CD14-positive monocyte (primary cell): ENCODE measurements around the gene PCBP1. TPM values are rescaled to one million over a fixed set of nuclear protein-coding genes. Genes with fewer than 3 reads are reported as not detected.
A peak's percentile ranks its signal among the peaks of the same experiment; 100 is the strongest.

Source experiments
- DNase-seq, 3 donors: peaks; one replicate each; pipeline ENCODE4 v3.0.0-alpha.2; 2011 to 2022
- H2AFZ ChIP-seq: 2 replicates; pipeline ENCODE4 v1.6.0; 2012; ENCODE audit warnings: mild to moderate bottlenecking, low read depth, low read length, inconsistent platforms; ENCODE audit not compliant: insufficient read depth, poor library complexity, severe bottlenecking
- H3K27ac ChIP-seq, 2 donors: 1 replicate in 1 of 2; 2 replicates in 1 of 2; pipeline ENCODE4 v1.5.1; 2012 to 2013; ENCODE audit warnings: low read length in 2 of 2, control low read depth in 1 of 2, inconsistent platforms in 1 of 2, low read depth in 1 of 2, mild to moderate bottlenecking in 1 of 2
- H3K27me3 ChIP-seq, 2 donors: one replicate each; pipeline versions ENCODE4 v1.6.0 to v1.6.1; 2011 to 2013; ENCODE audit warnings: low read length in 2 of 2; ENCODE audit not compliant: control insufficient read depth in 2 of 2, insufficient read depth in 2 of 2
- H3K36me3 ChIP-seq, 2 donors: replicated peaks in 1 of 2; 1 replicate in 1 of 2; 2 replicates in 1 of 2; pipeline versions ENCODE4 v1.5.1 to v1.6.1; 2012 to 2013; ENCODE audit warnings: low read length in 2 of 2, control low read depth in 1 of 2, inconsistent platforms in 1 of 2, mild to moderate bottlenecking in 1 of 2; ENCODE audit not compliant: insufficient read depth in 2 of 2, control insufficient read depth in 1 of 2
- H3K4me1 ChIP-seq, 2 donors: 1 replicate in 1 of 2; 2 replicates in 1 of 2; pipeline versions ENCODE4 v1.5.1 to v1.6.1; 2012 to 2013; ENCODE audit warnings: low read length in 2 of 2, control low read depth in 1 of 2, inconsistent platforms in 1 of 2, mild to moderate bottlenecking in 1 of 2, moderate library complexity in 1 of 2; ENCODE audit not compliant: insufficient read depth in 2 of 2, control insufficient read depth in 1 of 2
- H3K4me2 ChIP-seq: replicated peaks from 2 replicates; pipeline ENCODE3; 2012; ENCODE audit warnings: low read length, moderate library complexity, mild to moderate bottlenecking; ENCODE audit not compliant: poor library complexity, severe bottlenecking; ENCODE audit errors: extremely low read depth
- H3K4me3 ChIP-seq, 3 experiments: fragments of 200-600 bp in 1 of 3; sonication (generic) in 1 of 3; replicated peaks in 1 of 3; 1 replicate in 2 of 3; 2 replicates in 1 of 3; pipeline ENCODE4 v1.5.1; 2011 to 2013; ENCODE audit warnings: low read length in 3 of 3, mild to moderate bottlenecking in 3 of 3, control low read depth in 2 of 3, low read depth in 2 of 3, inconsistent platforms in 1 of 3, moderate library complexity in 1 of 3
- H3K79me2 ChIP-seq: 2 replicates; pipeline ENCODE4 v1.6.0; 2012; ENCODE audit warnings: mild to moderate bottlenecking, control low read depth, inconsistent platforms, low read length, moderate library complexity; ENCODE audit not compliant: insufficient read depth
- H3K9ac ChIP-seq: 2 replicates; pipeline ENCODE4 v1.6.0; 2017; ENCODE audit warnings: low read length, mild to moderate bottlenecking; ENCODE audit not compliant: insufficient read depth, poor library complexity, severe bottlenecking
- H3K9me3 ChIP-seq, 2 donors: replicated peaks in 1 of 2; 1 replicate in 1 of 2; 2 replicates in 1 of 2; pipeline versions ENCODE4 v1.5.1 to v1.6.1; 2012 to 2013; ENCODE audit warnings: low read length in 2 of 2, control low read depth in 1 of 2; ENCODE audit not compliant: control insufficient read depth in 1 of 2, insufficient read depth in 1 of 2
- H4K20me1 ChIP-seq: 2 replicates; pipeline ENCODE4 v1.6.0; 2012; ENCODE audit warnings: mild to moderate bottlenecking, low read length, control low read depth, moderate library complexity; ENCODE audit not compliant: insufficient read depth
- H3K27ac Mint-ChIP-seq, 7 donors: one replicate each; pipeline ENCODE4 v1.8.0; 2020; ENCODE audit warnings: mild to moderate bottlenecking in 7 of 7, mixed read lengths in 7 of 7, moderate library complexity in 6 of 7, inconsistent platforms in 2 of 7
- H3K27me3 Mint-ChIP-seq, 3 donors: one replicate each; pipeline ENCODE4 v1.8.0; 2021 to 2022; ENCODE audit warnings: low read depth in 3 of 3, mild to moderate bottlenecking in 3 of 3, mixed read lengths in 3 of 3, moderate library complexity in 3 of 3, inconsistent platforms in 1 of 3
- H3K36me3 Mint-ChIP-seq, 2 donors: one replicate each; pipeline ENCODE4 v1.8.0; 2020; ENCODE audit warnings: mixed read lengths in 2 of 2, inconsistent platforms in 1 of 2, mild to moderate bottlenecking in 1 of 2
- H3K4me1 Mint-ChIP-seq: one replicate; pipeline ENCODE4 v1.8.0; 2020; ENCODE audit warnings: mild to moderate bottlenecking, mixed read lengths
- H3K4me3 Mint-ChIP-seq, 2 donors: one replicate each; pipeline ENCODE4 v1.8.0; 2020; ENCODE audit warnings: mild to moderate bottlenecking in 2 of 2, mixed read lengths in 2 of 2, moderate library complexity in 1 of 2
- H3K9me3 Mint-ChIP-seq, 7 donors: one replicate each; pipeline ENCODE4 v1.8.0; 2020 to 2022; ENCODE audit warnings: mixed read lengths in 7 of 7, mild to moderate bottlenecking in 6 of 7, moderate library complexity in 6 of 7, inconsistent platforms in 2 of 7
- WGBS: methylation state at CpG from one replicate; pipeline ENCODE4 v1.1.5; 2013; ENCODE audit warnings: missing lambda C conversion rate; ENCODE audit not compliant: insufficient coverage; 5-methylcytosine and 5-hydroxymethylcytosine counted together
- intact Hi-C, 2 donors: fragments of 100-400 bp; cut with micrococcal nuclease; formaldehyde crosslinking; loops; one replicate each; pipeline versions ENCODE4 v1.15.0 to v1.15.1; 2023
- polyA plus RNA-seq, 3 donors: library from polyadenylated mRNA; depleted of rRNA in 1 of 3; unstranded in 2 of 3; stranded (reverse) in 1 of 3; fragments of 300-500 nt in 2 of 3; fragments of >200 nt in 1 of 3; fragmentation: Illumina TruSeq in 2 of 3; gene quantifications; 1 replicate in 2 of 3; 2 replicates in 1 of 3; pipeline ENCODE4 v1.2.3, GENCODE V29; 2012 to 2021
- TF ChIP-seq, protein P1 (sequence below): fragments of 200-600 bp; IDR thresholded peaks from one replicate; pipeline ENCODE4 v1.8.0; 2022; ENCODE audit warnings: antibody characterized with exemption, mild to moderate bottlenecking

The PCBP1 gene
- polyA plus RNA-seq, 3 donors = 178 to 299 (median 194) TPM

DNA sequence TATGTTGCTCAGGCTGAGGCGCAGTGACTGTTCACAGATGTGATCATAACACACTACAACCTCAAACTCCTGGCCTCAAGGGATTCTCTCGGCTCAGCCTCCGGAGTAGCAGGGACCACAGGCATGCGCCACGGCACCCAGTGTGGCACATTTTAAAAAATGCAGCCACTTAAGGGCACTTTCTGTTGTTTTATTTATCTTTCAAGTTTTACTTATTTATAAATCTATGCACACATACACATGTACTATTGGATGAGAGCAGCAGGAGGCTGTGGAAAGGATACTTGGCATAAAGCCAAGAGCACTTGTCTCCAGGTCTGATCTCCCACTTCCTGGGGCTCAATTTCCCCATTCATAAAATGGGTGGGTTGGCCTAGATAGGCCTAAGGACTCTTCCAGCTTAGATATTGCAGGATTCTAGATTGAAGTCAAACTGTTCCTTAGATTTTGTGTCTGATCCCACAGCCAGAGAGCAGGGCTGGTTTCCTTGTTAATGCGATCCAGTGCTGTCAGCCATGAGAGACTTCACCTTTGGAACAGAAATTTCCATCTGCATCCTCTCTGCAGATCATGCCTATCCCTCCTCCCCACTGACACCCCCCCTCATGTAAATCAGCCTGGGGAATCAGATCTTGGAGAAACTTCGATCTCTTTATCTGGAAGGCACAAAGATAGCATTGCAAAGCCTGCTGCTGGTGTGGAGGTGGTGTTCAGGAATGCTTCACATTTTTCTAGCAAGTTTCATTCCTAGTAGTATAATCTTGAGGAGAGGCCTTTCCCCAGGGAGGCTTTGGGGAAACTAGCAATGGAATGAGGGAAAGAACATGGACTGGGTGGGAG lies 24.7 kb downstream of the PCBP1 start:
- Histone ChIP-seq H3K27me3 (no peaks in the 10 kb centered on the region), H3K36me3 (no peaks in the 10 kb centered on the region), H3K4me1 (peaks cover 51 to 74% of the 10 kb centered on the region in 2 donors), H3K27ac (peak overlapping the region; percentile 75 to 80), H3K4me2 (no peak overlapping the region), H3K9ac (no peak overlapping the region), H4K20me1 (no peaks in the 10 kb centered on the region), H3K4me3 (no peak overlapping the region), H3K9me3 (no peaks in the 10 kb centered on the region), H3K79me2 (no peaks in the 10 kb centered on the region), H2AFZ (no peak overlapping the region)
- Mint-ChIP-seq H3K36me3 (peaks cover 0 to 2% of the 10 kb centered on the region in 2 donors), H3K9me3 (no peaks in the 10 kb centered on the region), H3K4me3 (no peak overlapping the region), H3K27ac (peak overlapping the region; percentile 70 to 97 (median 94)), H3K4me1 (peaks cover 57% of the 10 kb centered on the region), H3K27me3 (no peaks in the 10 kb centered on the region)
- TF ChIP-seq, protein P1, sequence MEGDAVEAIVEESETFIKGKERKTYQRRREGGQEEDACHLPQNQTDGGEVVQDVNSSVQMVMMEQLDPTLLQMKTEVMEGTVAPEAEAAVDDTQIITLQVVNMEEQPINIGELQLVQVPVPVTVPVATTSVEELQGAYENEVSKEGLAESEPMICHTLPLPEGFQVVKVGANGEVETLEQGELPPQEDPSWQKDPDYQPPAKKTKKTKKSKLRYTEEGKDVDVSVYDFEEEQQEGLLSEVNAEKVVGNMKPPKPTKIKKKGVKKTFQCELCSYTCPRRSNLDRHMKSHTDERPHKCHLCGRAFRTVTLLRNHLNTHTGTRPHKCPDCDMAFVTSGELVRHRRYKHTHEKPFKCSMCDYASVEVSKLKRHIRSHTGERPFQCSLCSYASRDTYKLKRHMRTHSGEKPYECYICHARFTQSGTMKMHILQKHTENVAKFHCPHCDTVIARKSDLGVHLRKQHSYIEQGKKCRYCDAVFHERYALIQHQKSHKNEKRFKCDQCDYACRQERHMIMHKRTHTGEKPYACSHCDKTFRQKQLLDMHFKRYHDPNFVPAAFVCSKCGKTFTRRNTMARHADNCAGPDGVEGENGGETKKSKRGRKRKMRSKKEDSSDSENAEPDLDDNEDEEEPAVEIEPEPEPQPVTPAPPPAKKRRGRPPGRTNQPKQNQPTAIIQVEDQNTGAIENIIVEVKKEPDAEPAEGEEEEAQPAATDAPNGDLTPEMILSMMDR = no peak
- DNase-seq = no peak
- WGBS = 100% methylated on average over 1 of the region's 7 CpGs
- intact Hi-C loops = no loop called here

DNA sequence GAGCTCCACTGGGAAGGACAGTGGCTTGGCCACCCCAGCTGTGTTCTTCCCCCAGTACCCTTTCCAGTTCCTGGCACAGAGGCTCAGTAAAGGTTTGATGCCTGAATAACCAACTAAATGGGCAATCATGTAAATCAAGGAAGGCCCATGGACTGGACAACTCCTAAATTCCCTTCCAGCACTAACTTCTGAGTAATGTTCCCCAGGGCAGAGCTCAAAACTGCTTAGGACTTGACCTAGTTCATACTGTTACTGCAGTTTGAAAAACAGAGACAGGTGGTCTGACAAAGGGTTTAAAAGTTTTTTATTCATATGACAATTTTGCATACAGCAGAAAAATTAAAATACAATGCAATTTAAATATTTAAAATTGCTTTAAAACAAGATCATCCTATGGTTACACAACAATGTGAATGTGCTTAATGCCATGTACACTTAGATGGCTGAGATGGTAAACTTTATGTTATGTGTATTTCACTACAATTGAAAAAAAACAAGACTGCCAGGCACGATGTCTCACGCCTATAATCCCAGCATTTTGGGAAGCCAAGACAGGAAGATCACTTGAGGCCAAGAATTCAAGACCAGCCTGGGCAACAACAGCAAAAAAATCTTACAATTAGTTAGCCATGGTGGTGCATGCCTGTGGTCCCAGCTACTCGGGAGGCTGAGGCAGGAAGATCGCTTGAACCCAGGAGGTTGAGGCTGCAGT lies 26.2 kb downstream of the PCBP1 start:
- Histone ChIP-seq H3K79me2 (no peaks in the 10 kb centered on the region), H3K4me3 (no peak overlapping the region), H4K20me1 (no peaks in the 10 kb centered on the region), H3K27ac (no peak overlapping the region), H3K27me3 (no peaks in the 10 kb centered on the region), H3K9me3 (no peaks in the 10 kb centered on the region), H3K4me1 (peaks cover 42 to 67% of the 10 kb centered on the region in 2 donors), H3K4me2 (no peak overlapping the region), H3K36me3 (no peaks in the 10 kb centered on the region), H3K9ac (no peak overlapping the region), H2AFZ (no peak overlapping the region)
- Mint-ChIP-seq H3K27ac (peak overlapping the region in 2 of 7 donors; percentile 10 to 50), H3K9me3 (no peaks in the 10 kb centered on the region), H3K36me3 (no peaks in the 10 kb centered on the region), H3K4me3 (no peak overlapping the region), H3K27me3 (no peaks in the 10 kb centered on the region), H3K4me1 (peaks cover 50% of the 10 kb centered on the region)
- intact Hi-C loops = no loop called here
- no peak for DNase-seq
- WGBS = 90% methylated on average over 4 of the region's 4 CpGs
- TF ChIP-seq, protein P1 = no peak
